Gastroesophageal sphincter (tissue), 3 donors: ENCODE results near the gene CLEC10A.

Source experiments
- CTCF ChIP-seq, 4 experiments: fragments of 200-600 bp in 2 of 4; fragments of 450-650 bp in 2 of 4; sonication (generic) in 1 of 4; IDR thresholded peaks; one replicate each; pipeline ENCODE4 v1.5.1; 2017 to 2019; ENCODE audit warnings: antibody characterized with exemption in 4 of 4, mild to moderate bottlenecking in 2 of 4, moderate library complexity in 2 of 4
- POLR2AphosphoS5 ChIP-seq: sonication (generic); formaldehyde crosslinking; IDR thresholded peaks from one replicate; pipeline ENCODE4 v1.6.1; 2017; ENCODE audit warnings: antibody characterized with exemption

GRCh38 chr17:7123844-7124243 lies 43.8 kb upstream of the CLEC10A start:
- TF ChIP-seq CTCF (IDR thresholded peaks at IDR 0.05) = no peak
- no peak for TF ChIP-seq POLR2AphosphoS5
